GM21360 (cell line): ENCODE measurements around the gene RALGPS1.

Experiments
- ATAC-seq: cut with Tn5 transposase; IDR thresholded peaks from one replicate; pipeline ENCODE4 v1.9.1; 2021; ENCODE audit warnings: mild to moderate bottlenecking, moderate library complexity; ENCODE audit not compliant: unreplicated experiment

RALGPS1 gene

DNA sequence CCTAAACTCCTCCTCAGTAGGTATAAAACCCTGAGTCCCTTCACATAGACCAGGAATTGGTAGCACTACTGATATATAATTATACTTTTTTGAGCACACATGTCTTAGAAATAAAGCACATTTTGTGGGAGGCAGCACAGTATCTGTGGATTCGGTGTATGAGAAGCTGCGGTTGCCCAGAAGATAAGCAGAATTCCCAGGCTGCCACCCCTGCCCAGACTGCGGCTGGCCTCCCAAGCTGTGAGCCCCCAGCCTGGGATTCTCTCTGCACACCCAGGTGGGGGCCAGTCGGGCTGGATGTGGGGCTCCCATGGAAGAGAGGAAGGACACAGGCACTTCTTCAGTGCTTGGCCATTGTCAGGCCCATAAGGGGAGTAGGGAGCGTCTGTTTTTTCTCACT is 233.4 kb downstream of the RALGPS1 start:
- no peak for ATAC-seq

GRCh38 chr9:127149010-127149409 is 234.4 kb downstream of the RALGPS1 start:
- no peak for ATAC-seq

DNA sequence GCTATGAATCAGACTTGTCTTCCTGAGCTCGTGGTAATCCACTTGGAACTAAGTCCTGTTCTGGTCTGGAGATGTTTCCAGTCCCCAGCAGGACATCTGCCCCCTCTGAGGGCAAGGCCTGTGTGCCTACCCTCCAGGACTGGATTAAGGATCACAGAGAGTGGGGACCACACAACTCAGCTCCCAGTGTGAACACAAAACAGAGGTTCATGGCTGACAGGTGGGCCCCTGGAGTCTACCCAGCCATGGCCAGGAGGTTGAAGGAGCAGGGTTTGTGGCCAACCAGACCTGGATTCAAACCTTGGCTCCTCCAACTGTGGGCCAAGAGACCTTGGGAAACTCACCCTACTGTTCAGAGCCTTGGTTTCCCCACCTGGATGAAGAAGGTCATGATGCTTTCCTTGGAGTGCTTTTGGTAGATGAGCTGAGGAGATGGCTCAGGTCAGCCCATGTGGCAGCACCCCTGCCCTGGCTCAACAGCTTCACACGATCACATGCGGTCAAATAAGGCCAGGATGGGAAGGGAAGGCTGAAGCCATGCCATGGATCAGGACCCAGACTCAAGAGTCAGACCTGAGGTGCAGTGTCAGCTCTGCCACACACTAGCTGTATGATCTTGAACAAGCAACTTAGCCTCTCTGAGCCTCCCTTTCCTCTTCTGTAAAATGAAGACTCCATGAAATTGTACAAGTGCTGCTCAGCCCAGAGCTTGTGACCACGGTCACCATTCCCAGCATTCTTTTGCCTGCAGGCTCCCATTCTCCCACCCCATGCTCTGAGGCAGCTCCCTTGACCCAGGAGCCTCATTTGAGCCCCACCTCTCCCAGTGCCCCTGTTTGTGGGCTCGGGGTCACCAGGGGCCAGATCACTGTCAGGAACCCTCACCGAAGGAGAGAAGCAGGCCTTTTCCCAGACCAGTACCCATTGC is 235.1 kb downstream of the RALGPS1 start:
- ATAC-seq, result no peak

- no peak for ATAC-seq
These were observed 238.9 kb downstream of the RALGPS1 start for GRCh38 chr9:127153501-127153900.

GRCh38 chr9:127154003-127154389 is 239.4 kb downstream of the RALGPS1 start:
- ATAC-seq, result no peak

DNA sequence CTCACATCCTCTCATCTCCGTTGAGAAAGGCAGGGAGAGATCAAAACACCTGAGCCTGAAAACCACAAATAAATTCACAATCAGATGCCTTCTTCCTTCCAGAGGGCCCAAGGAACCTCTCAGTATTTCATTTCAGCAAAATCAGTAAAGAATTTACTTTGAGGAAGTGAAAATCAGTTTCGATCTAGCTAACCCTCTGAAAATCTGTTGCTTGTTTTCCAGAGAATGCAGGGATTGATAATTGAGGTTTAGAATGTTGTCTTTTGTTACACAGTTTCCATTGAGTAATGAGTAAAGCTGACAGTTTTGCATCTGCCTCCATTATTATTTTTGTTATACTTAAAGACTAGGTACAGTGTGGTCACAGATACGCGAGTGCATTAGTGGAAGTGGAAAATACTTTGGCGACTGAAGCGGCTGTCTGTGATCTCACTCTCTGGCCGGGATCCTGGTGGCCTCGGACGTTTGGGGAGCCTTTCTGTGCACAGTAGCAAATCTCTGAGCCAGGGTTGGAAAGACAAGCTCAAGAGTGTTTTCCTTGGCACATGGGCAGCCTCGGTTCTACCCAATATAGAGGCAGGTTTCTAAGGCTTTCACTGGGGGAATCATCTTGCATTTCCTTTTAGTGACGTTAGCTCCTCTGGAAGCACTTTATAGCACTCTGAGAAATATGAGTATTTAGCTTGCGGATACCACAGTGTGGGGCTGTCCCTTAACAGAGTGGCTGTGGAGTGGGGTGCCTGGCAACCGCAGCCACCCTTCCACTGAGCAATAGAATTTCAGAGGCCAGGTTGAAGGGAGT is 240.0 kb downstream of the RALGPS1 start:
- no peak for ATAC-seq

GRCh38 chr9:127155314-127155960 is 240.9 kb downstream of the RALGPS1 start:
- ATAC-seq, result no peak

DNA sequence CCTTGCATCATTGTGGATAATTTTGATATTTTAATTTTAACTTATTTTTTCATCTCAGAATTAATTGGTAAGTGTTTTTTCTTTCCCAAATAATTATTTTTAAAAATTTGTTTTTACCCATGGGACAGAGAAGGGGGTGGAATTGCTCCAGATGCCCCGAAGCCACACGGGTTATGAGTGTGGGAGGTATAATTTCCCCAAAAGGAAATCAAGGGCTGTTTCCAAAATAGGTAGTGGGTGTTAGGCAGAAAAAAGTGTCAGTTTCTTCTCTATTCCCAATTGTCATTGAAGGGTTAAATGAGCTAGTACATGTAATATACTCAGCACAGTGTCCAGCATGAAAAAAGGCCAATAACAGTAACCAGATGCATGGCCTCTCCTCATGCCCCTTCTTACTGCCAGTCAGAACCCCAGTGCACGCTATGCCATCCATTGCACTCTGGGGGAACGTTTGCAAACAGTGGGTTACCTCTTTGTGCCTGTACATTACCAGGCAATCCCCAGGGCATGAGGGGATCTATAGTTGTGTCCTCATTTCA is 244.3 kb downstream of the RALGPS1 start:
- no peak for ATAC-seq

DNA sequence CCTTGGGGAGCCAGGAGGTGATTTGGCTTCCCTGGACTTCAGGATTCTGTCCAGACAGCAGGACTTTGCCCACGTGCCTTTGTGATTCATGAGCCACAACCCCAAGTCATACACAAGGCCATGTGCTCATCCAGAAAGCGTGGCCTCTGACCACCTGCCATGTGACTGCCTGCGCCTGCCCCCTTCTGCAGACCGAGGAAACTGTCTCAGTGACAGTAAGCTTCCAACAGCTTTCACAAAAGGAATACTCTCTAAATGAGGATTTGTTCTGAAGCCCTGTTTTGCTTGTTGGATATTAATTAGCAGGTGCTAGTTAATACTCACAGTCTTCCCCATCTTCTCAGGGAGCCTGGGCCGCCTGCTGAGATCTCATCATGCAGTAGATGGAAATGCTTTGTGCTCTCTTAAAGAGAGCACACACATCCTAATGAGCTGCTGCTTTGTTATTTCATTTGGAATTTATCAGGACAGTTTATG is 244.8 kb downstream of the RALGPS1 start:
- ATAC-seq, result no peak

- ATAC-seq, result no peak
These were observed 245.5 kb downstream of the RALGPS1 start for GRCh38 chr9:127159949-127160610.

DNA sequence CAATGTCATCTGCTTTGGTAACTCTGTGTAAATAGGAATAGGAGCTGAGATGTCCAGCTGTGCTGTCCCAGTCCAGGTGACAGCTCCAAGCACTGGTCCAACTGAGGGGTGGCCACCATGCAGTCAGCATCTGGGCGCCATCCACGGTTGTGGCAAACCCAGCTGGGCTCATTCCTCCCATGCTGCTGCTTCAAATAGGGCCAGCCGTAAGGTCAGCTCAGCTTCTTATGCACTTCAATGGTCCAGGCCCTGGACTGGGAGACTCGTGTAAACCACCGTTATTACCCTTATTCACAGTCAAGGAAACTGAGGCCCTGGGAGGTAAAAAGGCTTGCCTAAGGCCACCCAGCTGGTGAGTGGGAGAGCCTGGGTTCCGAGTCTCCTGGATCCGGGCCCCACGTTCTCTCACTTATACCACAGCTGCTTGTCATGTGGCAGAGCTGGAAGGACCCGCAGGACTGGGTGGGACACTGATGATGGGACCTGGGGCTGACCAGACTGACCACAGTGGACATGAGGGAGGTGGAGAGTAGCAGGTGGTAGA is 246.6 kb downstream of the RALGPS1 start:
- ATAC-seq, result no peak

GRCh38 chr9:127162046-127162863 is 247.7 kb downstream of the RALGPS1 start:
- no peak for ATAC-seq

- ATAC-seq, result no peak
These were observed 248.3 kb downstream of the RALGPS1 start for GRCh38 chr9:127162864-127163365.

GRCh38 chr9:127163409-127163808 is 248.8 kb downstream of the RALGPS1 start:
- no peak for ATAC-seq

DNA sequence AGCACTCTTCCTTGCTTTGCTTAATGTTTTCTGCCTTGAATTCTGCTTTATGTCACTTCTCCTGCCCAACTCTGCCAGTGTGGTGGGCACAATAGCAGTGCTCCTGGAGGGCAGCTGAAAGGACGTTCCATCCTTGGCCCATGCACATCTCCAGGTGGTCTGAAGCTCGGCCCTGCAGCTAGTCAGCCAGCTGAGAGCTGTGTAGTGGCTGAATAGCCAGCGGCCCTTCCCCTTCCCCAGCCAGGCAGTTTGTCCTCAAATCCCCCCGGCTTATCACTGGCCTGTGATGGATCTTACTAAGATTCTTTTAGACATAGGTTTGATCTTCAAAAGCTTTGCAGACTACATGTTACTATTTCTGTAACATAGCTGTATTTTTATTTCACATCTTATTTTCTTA is 250.5 kb downstream of the RALGPS1 start:
- no peak for ATAC-seq

GRCh38 chr9:127166111-127166510 is 251.5 kb downstream of the RALGPS1 start:
- ATAC-seq, result no peak

GRCh38 chr9:127166651-127167524 is 252.3 kb downstream of the RALGPS1 start:
- peak; percentile 55 for ATAC-seq
